Heart left ventricle (tissue), 13 donors: ENCODE results near the gene NEURL1.

Experiments used
- CTCF ChIP-seq, 12 donors: fragments of 200-600 bp; sonication (generic) in 4 of 12; IDR thresholded peaks; one replicate each; pipeline versions ENCODE4 v1.5.0 to v1.8.0; 2018 to 2022; ENCODE audit warnings: antibody characterized with exemption in 12 of 12, mild to moderate bottlenecking in 5 of 12
- POLR2A ChIP-seq, 2 donors: fragments of 450-650 bp; IDR thresholded peaks; one replicate each; pipeline ENCODE4 v1.6.1; 2017; ENCODE audit warnings: antibody characterized with exemption in 2 of 2, mild to moderate bottlenecking in 2 of 2, moderate library complexity in 2 of 2
- donor health status: ischemic (EF 13 %, LVEDD 7.1; RV severe dilation, severe dysfunction).
- donor health status: DM: no; HTN: yes; CAD: no.
- donor health status: DM: no; HTN: no; CAD: no.
- donor health status: ischemic (EF 25% LVEDD 6.9; RV normal size, moderate dysfunction).
- donor health status: ischemic (EF 25% LVEDD 5.7; RV mildly dilated, moderate dysfunction).
- donor health status: ischemic (EF 35%, LVEDD 5.7; RV mildly dilated, moderate dysfunction).
- donor health status: nonischemic (EF 11% LVEDD 7.7; RV severe dilation, severe dysfunction).
- donor health status: DM: yes; HTN: yes; CAD: no.
- donor health status: PGD.
- donor health status: ischemic (EF 29% LVEDD 5.4; RV normal size, mild dysfunction).
- donor health status: nonischemic (EF 23%, LVEDD 6.1; RV moderate dilation, normal function).

GRCh38 chr10:103582331-103583123 lies 89.0 kb downstream of the NEURL1 start:
- TF ChIP-seq CTCF (IDR thresholded peaks at IDR 0.05) (no peak), POLR2A (IDR thresholded peaks at IDR 0.05) (no peak)
